WTC11 (cell line): ENCODE measurements around the gene SFTA2. TPM values are rescaled to one million over a fixed set of nuclear protein-coding genes. Genes with fewer than 3 reads are reported as not detected.

Source experiments
- ATAC-seq: fragments of 200-7000 bp; cut with Tn5 transposase; 2 replicates; pipeline ENCODE4 v1.10.0; 2021; ENCODE audit warnings: mild to moderate bottlenecking, moderate library complexity
- CTCF ChIA-PET: fragments of 300-600 bp; sonication (Branson Sonifier 250); formaldehyde crosslinking; loops from one replicate; lab custom pipeline; 2021; ENCODE audit warnings: antibody characterized with exemption; lab: Charles Lee
- POLR2A ChIA-PET: fragments of 350-600 bp; sonication (Branson Sonifier 250); formaldehyde crosslinking; loops from one replicate; lab custom pipeline; 2021; ENCODE audit warnings: antibody characterized with exemption; lab: Charles Lee
- DNase-seq: peaks from one replicate; pipeline ENCODE4 v3.0.0; 2021; ENCODE audit warnings: low spot score
- H3K27ac Mint-ChIP-seq: 2 replicates; pipeline ENCODE4 v1.8.0; 2021; ENCODE audit warnings: mixed read lengths
- H3K27me3 Mint-ChIP-seq: 2 replicates; pipeline ENCODE4 v1.8.0; 2021; ENCODE audit warnings: low read depth, mild to moderate bottlenecking, moderate library complexity, mixed read lengths
- H3K36me3 Mint-ChIP-seq: 2 replicates; pipeline ENCODE4 v1.8.0; 2021; ENCODE audit warnings: mixed read lengths
- H3K4me1 Mint-ChIP-seq: 2 replicates; pipeline ENCODE4 v1.8.0; 2022; ENCODE audit warnings: mixed read lengths
- H3K4me3 Mint-ChIP-seq: 2 replicates; pipeline ENCODE4 v1.8.0; 2021; ENCODE audit warnings: mild to moderate bottlenecking, moderate library complexity, mixed read lengths
- H3K9me3 Mint-ChIP-seq: 2 replicates; pipeline ENCODE4 v1.8.0; 2021; ENCODE audit warnings: mixed read lengths
- AR ChIP-seq: fragments of 250-450 bp; sonication (Bioruptor Pico); IDR thresholded peaks from 2 replicates; pipeline ENCODE4 v1.9.0; 2021; ENCODE audit warnings: mild to moderate bottlenecking
- ATF6 ChIP-seq: sonication (generic); formaldehyde crosslinking; IDR thresholded peaks from 2 replicates; pipeline ENCODE4 v1.8.1; 2023; ENCODE audit warnings: mild to moderate bottlenecking, missing genetic modification reagents
- CBFB ChIP-seq: sonication (generic); formaldehyde crosslinking; IDR thresholded peaks from 2 replicates; pipeline ENCODE4 v1.8.1; 2022; ENCODE audit warnings: mild to moderate bottlenecking, low read depth, missing genetic modification reagents
- FOXP1 ChIP-seq: sonication (generic); formaldehyde crosslinking; IDR thresholded peaks from 2 replicates; pipeline ENCODE4 v1.8.0; 2022; ENCODE audit warnings: missing genetic modification reagents, mild to moderate bottlenecking, moderate library complexity, borderline replicate concordance
- GRHL2 ChIP-seq: fragments of 250-450 bp; sonication (Bioruptor Pico); IDR thresholded peaks from 2 replicates; pipeline ENCODE4 v1.8.0; 2022; ENCODE audit warnings: mild to moderate bottlenecking, moderate library complexity; ENCODE audit not compliant: insufficient replicate concordance, severe bottlenecking
- JUN ChIP-seq: sonication (generic); formaldehyde crosslinking; IDR thresholded peaks from 2 replicates; pipeline ENCODE4 v1.8.0; 2023; ENCODE audit warnings: mild to moderate bottlenecking, missing genetic modification reagents
- KAT7 ChIP-seq: sonication (generic); formaldehyde crosslinking; IDR thresholded peaks from 2 replicates; pipeline ENCODE4 v1.8.1; 2023; ENCODE audit warnings: missing genetic modification reagents, mild to moderate bottlenecking, borderline replicate concordance
- MXD4 ChIP-seq: fragments of 250-450 bp; sonication (Bioruptor Pico); IDR thresholded peaks from 2 replicates; pipeline ENCODE4 v1.8.0; 2021; ENCODE audit warnings: mild to moderate bottlenecking, moderate library complexity, borderline replicate concordance
- PRDM15 ChIP-seq: sonication (generic); formaldehyde crosslinking; IDR thresholded peaks from 2 replicates; pipeline ENCODE4 v1.8.0; 2022; ENCODE audit warnings: missing genetic modification reagents
- RORB ChIP-seq: fragments of 250-450 bp; sonication (Bioruptor Pico); IDR thresholded peaks from 2 replicates; pipeline ENCODE4 v1.9.0; 2021; ENCODE audit warnings: mild to moderate bottlenecking
- TEAD4 ChIP-seq: sonication (generic); formaldehyde crosslinking; IDR thresholded peaks from 2 replicates; pipeline ENCODE4 v1.8.0; 2022; ENCODE audit warnings: mild to moderate bottlenecking, missing genetic modification reagents
- ZNF121 ChIP-seq: sonication (generic); formaldehyde crosslinking; IDR thresholded peaks from 2 replicates; pipeline ENCODE4 v1.8.0; 2023; ENCODE audit warnings: missing genetic modification reagents
- ZSCAN18 ChIP-seq: fragments of 250-450 bp; sonication (Bioruptor Pico); IDR thresholded peaks from 2 replicates; pipeline ENCODE4 v2.1.2; 2022; ENCODE audit warnings: mild to moderate bottlenecking, moderate library complexity
- total RNA-seq: library from RNA; stranded (reverse); gene quantifications from 3 replicates; pipeline ENCODE4 v1.2.3, GENCODE V29; 2021
- TF ChIP-seq, protein P1 (sequence below): sonication (generic); formaldehyde crosslinking; IDR thresholded peaks from 2 replicates; pipeline ENCODE4 v1.8.0; 2022; ENCODE audit warnings: mild to moderate bottlenecking, missing genetic modification reagents
- TF ChIP-seq, protein P2 (sequence below): fragments of 250-450 bp; sonication (Bioruptor Pico); IDR thresholded peaks from 2 replicates; pipeline ENCODE4 v1.9.0; 2021; ENCODE audit warnings: mild to moderate bottlenecking
- TF ChIP-seq, protein P3 (sequence below): sonication (generic); formaldehyde crosslinking; IDR thresholded peaks from 2 replicates; pipeline ENCODE4 v1.8.1; 2022; ENCODE audit warnings: mild to moderate bottlenecking, moderate library complexity, missing genetic modification reagents

Gene SFTA2
- total RNA-seq, 1 experiment from 2014 or later, result not detected

DNA sequence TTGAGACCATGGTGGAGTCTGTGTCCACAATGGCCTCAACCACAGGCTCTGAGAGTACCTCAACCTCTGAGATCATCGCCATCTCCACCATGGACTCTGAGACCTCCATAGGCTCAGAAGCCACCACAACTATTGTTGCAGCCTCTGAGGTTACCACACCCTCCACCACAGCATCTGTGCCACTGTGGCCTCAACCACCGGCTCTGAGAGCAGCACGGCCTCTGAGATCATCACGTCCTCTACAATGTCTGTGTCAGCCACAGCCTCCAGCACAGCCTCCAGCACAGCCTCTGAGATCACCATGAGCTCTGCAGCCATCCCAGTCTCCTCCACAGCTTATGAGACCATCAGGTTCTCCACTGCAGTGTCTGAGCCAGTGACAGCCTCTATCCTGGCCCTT is 32.1 kb upstream of the SFTA2 start (continued):
- no peak for TF ChIP-seq AR (CRISPR knock-in tag)

DNA sequence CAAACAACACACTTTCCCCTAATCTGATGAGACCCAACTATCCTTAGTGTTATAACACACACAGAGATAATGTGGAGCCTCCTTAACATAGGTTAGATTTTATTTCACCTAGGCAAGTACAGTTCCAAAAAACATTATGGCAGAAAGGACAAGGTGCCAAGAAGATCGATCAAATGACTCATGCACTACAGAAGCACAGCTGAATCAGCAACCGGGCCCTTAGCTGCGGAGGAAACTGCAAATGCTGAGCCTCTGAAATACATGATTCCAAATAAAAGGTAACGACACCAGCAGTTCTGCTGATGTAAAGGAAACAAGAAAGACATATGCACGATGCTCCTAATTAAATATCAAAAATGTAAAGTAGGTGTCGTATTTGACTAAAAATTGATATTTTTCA is 31.7 kb upstream of the SFTA2 start:
- POLR2A ChIA-PET, result no interaction called here
- Mint-ChIP-seq H3K9me3 (peaks cover 25% of the 10 kb centered on the region), H3K27me3 (peaks cover 8% of the 10 kb centered on the region), H3K27ac (no peak overlapping the region), H3K4me3 (no peak overlapping the region), H3K36me3 (no peaks in the 10 kb centered on the region), H3K4me1 (peaks cover 4% of the 10 kb centered on the region; the same call in 1 of the 2 replicates)
- no peak for ATAC-seq
- TF ChIP-seq KAT7 (CRISPR knock-in tag) (no peak), ATF6 (CRISPR knock-in tag) (no peak)
- CTCF ChIA-PET, result no interaction called here
- no peak for DNase-seq

GRCh38 chr6:30962716-30963115 is 30.7 kb upstream of the SFTA2 start:
- Mint-ChIP-seq H3K27me3 (peaks cover 16% of the 10 kb centered on the region), H3K27ac (no peak overlapping the region), H3K4me1 (peaks cover 8% of the 10 kb centered on the region; the same call in 1 of the 2 replicates), H3K36me3 (no peaks in the 10 kb centered on the region), H3K4me3 (no peak overlapping the region), H3K9me3 (peaks cover 25% of the 10 kb centered on the region)
- ATAC-seq (no peak), DNase-seq (no peak)
- CTCF ChIA-PET, result no interaction called here
- POLR2A ChIA-PET, result no interaction called here
- no peak for TF ChIP-seq CBFB
- TF ChIP-seq RORB (CRISPR knock-in tag), result no peak
- TF ChIP-seq PRDM15 (CRISPR knock-in tag), result no peak
- TF ChIP-seq, protein P1, sequence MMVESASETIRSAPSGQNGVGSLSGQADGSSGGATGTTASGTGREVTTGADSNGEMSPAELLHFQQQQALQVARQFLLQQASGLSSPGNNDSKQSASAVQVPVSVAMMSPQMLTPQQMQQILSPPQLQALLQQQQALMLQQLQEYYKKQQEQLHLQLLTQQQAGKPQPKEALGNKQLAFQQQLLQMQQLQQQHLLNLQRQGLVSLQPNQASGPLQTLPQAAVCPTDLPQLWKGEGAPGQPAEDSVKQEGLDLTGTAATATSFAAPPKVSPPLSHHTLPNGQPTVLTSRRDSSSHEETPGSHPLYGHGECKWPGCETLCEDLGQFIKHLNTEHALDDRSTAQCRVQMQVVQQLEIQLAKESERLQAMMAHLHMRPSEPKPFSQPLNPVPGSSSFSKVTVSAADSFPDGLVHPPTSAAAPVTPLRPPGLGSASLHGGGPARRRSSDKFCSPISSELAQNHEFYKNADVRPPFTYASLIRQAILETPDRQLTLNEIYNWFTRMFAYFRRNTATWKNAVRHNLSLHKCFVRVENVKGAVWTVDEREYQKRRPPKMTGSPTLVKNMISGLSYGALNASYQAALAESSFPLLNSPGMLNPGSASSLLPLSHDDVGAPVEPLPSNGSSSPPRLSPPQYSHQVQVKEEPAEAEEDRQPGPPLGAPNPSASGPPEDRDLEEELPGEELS (CRISPR knock-in tag), result no peak
- TF ChIP-seq ZSCAN18 (CRISPR knock-in tag), result no peak
- no peak for TF ChIP-seq ATF6 (CRISPR knock-in tag)
- no peak for TF ChIP-seq FOXP1
- TF ChIP-seq GRHL2 (CRISPR knock-in tag), result no peak
- TF ChIP-seq, protein P2, sequence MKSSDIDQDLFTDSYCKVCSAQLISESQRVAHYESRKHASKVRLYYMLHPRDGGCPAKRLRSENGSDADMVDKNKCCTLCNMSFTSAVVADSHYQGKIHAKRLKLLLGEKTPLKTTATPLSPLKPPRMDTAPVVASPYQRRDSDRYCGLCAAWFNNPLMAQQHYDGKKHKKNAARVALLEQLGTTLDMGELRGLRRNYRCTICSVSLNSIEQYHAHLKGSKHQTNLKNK (CRISPR knock-in tag), result no peak
- no peak for TF ChIP-seq MXD4 (CRISPR knock-in tag)
- TF ChIP-seq ZNF121 (CRISPR knock-in tag), result no peak
- TF ChIP-seq, protein P3, sequence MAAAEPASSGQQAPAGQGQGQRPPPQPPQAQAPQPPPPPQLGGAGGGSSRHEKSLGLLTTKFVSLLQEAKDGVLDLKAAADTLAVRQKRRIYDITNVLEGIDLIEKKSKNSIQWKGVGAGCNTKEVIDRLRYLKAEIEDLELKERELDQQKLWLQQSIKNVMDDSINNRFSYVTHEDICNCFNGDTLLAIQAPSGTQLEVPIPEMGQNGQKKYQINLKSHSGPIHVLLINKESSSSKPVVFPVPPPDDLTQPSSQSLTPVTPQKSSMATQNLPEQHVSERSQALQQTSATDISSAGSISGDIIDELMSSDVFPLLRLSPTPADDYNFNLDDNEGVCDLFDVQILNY, result no peak
- no peak for TF ChIP-seq TEAD4 (CRISPR knock-in tag)
- no peak for TF ChIP-seq JUN (CRISPR knock-in tag)
